DOHH2 (cell line): ENCODE measurements around the gene PLCB4.

Experiments used
- H3F3A ChIP-seq: fragments of 200-600 bp; sonication (generic), shearing (Covaris generic); 2 replicates; pipeline ENCODE4 v1.6.0; 2016; ENCODE audit warnings: antibody characterized with exemption, mild to moderate bottlenecking; ENCODE audit not compliant: control insufficient read depth, insufficient read depth
- H3K27ac ChIP-seq: fragments of 200-600 bp; sonication (generic); 2 replicates; pipeline ENCODE4 v1.5.1; 2014; ENCODE audit warnings: low read depth, mild to moderate bottlenecking, low read length, moderate library complexity
- H3K27me3 ChIP-seq: fragments of 200-600 bp; sonication (generic); 2 replicates; pipeline ENCODE4 v1.6.1; 2014; ENCODE audit warnings: mild to moderate bottlenecking, low read length, mixed read lengths; ENCODE audit not compliant: control insufficient read depth
- H3K36me3 ChIP-seq: fragments of 200-600 bp; sonication (generic); 2 replicates; pipeline ENCODE4 v1.6.1; 2014; ENCODE audit warnings: mild to moderate bottlenecking, low read length, moderate library complexity, mixed read lengths; ENCODE audit not compliant: control insufficient read depth
- H3K4me1 ChIP-seq: fragments of 200-600 bp; sonication (generic); 2 replicates; pipeline ENCODE4 v1.6.1; 2014; ENCODE audit warnings: mild to moderate bottlenecking, low read length, mixed read lengths; ENCODE audit not compliant: control insufficient read depth
- H3K4me2 ChIP-seq: fragments of 200-600 bp; sonication (generic); 2 replicates; pipeline ENCODE4 v1.6.0; 2014; ENCODE audit warnings: mild to moderate bottlenecking, low read length, moderate library complexity
- H3K4me3 ChIP-seq: fragments of 200-600 bp; sonication (generic); 2 replicates; pipeline ENCODE4 v1.5.1; 2014; ENCODE audit warnings: mild to moderate bottlenecking, low read length, mixed read lengths
- H3K79me2 ChIP-seq: fragments of 200-600 bp; sonication (generic); 2 replicates; pipeline ENCODE4 v1.6.1; 2014; ENCODE audit warnings: mild to moderate bottlenecking, low read length, mixed read lengths; ENCODE audit not compliant: control insufficient read depth
- H3K9me2 ChIP-seq: fragments of 200-600 bp; sonication (generic); replicated peaks from 2 replicates; pipeline ENCODE4 v1.6.1; 2014; ENCODE audit warnings: mild to moderate bottlenecking, low read length, mixed read lengths; ENCODE audit not compliant: control insufficient read depth
- H3K9me3 ChIP-seq: fragments of 200-600 bp; sonication (generic); 2 replicates; pipeline ENCODE4 v1.6.1; 2014; ENCODE audit warnings: antibody characterized with exemption, low read length, mixed read lengths; ENCODE audit not compliant: control insufficient read depth, insufficient read depth
- H4K20me1 ChIP-seq: fragments of 200-600 bp; sonication (generic); 2 replicates; pipeline ENCODE4 v1.6.0; 2014; ENCODE audit warnings: low read depth, mild to moderate bottlenecking, antibody characterized with exemption, low read length, moderate library complexity; ENCODE audit not compliant: control insufficient read depth, insufficient read depth
- EZH2phosphoT487 ChIP-seq: fragments of 200-600 bp; sonication (generic); IDR thresholded peaks from 2 replicates; pipeline ENCODE4 v1.6.1; 2017; ENCODE audit warnings: borderline replicate concordance, mild to moderate bottlenecking, antibody characterized with exemption, low read length, moderate library complexity, mixed read lengths
- TF ChIP-seq, protein P1 (sequence below): fragments of 200-600 bp; sonication (generic); IDR thresholded peaks from one replicate; pipeline ENCODE4 v1.5.1; 2014; ENCODE audit warnings: antibody characterized with exemption, mild to moderate bottlenecking, low read depth, low read length; ENCODE audit not compliant: poor library complexity, severe bottlenecking

The PLCB4 gene

GRCh38 chr20:9185511-9185910 is 116.6 kb downstream of the PLCB4 start:
- Histone ChIP-seq H3F3A (no peaks in the 10 kb centered on the region), H3K79me2 (no peaks in the 10 kb centered on the region), H3K27me3 (no peaks in the 10 kb centered on the region), H3K27ac (no peak overlapping the region), H3K4me2 (no peak overlapping the region), H4K20me1 (no peaks in the 10 kb centered on the region), H3K9me3 (no peaks in the 10 kb centered on the region), H3K36me3 (no peaks in the 10 kb centered on the region), H3K4me1 (no peaks in the 10 kb centered on the region), H3K9me2 (no peaks in the 10 kb centered on the region), H3K4me3 (no peak overlapping the region)
- TF ChIP-seq, protein P1, sequence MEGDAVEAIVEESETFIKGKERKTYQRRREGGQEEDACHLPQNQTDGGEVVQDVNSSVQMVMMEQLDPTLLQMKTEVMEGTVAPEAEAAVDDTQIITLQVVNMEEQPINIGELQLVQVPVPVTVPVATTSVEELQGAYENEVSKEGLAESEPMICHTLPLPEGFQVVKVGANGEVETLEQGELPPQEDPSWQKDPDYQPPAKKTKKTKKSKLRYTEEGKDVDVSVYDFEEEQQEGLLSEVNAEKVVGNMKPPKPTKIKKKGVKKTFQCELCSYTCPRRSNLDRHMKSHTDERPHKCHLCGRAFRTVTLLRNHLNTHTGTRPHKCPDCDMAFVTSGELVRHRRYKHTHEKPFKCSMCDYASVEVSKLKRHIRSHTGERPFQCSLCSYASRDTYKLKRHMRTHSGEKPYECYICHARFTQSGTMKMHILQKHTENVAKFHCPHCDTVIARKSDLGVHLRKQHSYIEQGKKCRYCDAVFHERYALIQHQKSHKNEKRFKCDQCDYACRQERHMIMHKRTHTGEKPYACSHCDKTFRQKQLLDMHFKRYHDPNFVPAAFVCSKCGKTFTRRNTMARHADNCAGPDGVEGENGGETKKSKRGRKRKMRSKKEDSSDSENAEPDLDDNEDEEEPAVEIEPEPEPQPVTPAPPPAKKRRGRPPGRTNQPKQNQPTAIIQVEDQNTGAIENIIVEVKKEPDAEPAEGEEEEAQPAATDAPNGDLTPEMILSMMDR, result no peak
- no peak for TF ChIP-seq EZH2phosphoT487

GRCh38 chr20:9186396-9186795 is 117.5 kb downstream of the PLCB4 start:
- no peak overlapping the region for H3K4me2 ChIP-seq
- TF ChIP-seq, protein P1, result no peak
- no peak for TF ChIP-seq EZH2phosphoT487
- no peak overlapping the region for H3K27ac ChIP-seq
- H3K27me3 ChIP-seq, result no peaks in the 10 kb centered on the region
- no peaks in the 10 kb centered on the region for H3K9me3 ChIP-seq
- H3K79me2 ChIP-seq, result no peaks in the 10 kb centered on the region
- H4K20me1 ChIP-seq, result no peaks in the 10 kb centered on the region
- H3K4me1 ChIP-seq, result no peaks in the 10 kb centered on the region
- no peak overlapping the region for H3K4me3 ChIP-seq
- H3F3A ChIP-seq, result no peaks in the 10 kb centered on the region
- H3K9me2 ChIP-seq, result no peaks in the 10 kb centered on the region
- no peaks in the 10 kb centered on the region for H3K36me3 ChIP-seq

DNA sequence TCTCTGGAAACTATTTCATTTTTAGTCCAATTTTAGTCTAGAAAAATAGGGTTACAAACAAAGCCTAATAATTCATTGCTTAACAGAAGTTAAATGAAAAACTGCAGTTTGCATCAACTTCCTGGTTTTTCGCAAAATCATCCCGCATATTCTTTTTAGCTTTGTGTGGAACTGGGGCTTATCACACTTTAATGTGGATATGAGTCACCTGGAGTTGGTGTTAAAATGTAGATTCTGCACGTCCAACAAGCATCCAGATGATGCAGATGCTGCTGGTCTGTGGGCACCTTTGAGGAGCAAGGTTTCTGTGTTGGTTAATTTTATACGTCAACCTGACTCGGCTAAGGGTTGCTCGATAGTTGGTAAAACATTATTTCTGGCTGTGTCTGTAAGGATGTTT is 126.1 kb downstream of the PLCB4 start:
- H4K20me1 ChIP-seq, result no peaks in the 10 kb centered on the region
- H3K4me2 ChIP-seq, result no peak overlapping the region
- no peaks in the 10 kb centered on the region for H3K79me2 ChIP-seq
- H3K4me3 ChIP-seq, result no peak overlapping the region
- TF ChIP-seq EZH2phosphoT487, result no peak
- TF ChIP-seq, protein P1, result no peak
- no peaks in the 10 kb centered on the region for H3K4me1 ChIP-seq
- no peaks in the 10 kb centered on the region for H3F3A ChIP-seq
- H3K9me3 ChIP-seq, result no peaks in the 10 kb centered on the region
- H3K36me3 ChIP-seq, result no peaks in the 10 kb centered on the region
- H3K27me3 ChIP-seq, result no peaks in the 10 kb centered on the region
- no peak overlapping the region for H3K27ac ChIP-seq
- H3K9me2 ChIP-seq, result no peaks in the 10 kb centered on the region

DNA sequence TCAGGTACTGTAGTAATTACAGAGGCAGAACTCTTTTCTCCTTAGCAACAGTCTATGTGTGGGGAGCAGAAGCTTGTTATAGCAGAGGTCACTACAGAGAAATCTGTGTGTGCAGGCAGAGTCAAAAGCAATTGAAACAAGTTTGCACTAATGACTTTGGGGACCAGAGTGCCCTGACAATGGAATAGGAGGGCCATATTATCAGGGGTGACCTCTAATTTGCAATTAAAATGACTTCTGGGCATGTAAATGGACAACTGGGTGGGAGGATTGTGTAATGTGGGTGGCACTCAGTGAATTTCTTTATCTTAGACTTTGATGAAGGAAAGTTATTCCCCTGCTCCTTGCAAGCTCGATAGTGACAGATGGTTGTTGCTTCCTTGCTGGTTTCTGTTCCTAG is 127.2 kb downstream of the PLCB4 start:
- H4K20me1 ChIP-seq, result no peaks in the 10 kb centered on the region
- no peaks in the 10 kb centered on the region for H3K27me3 ChIP-seq
- no peaks in the 10 kb centered on the region for H3K9me3 ChIP-seq
- no peaks in the 10 kb centered on the region for H3K79me2 ChIP-seq
- H3K4me1 ChIP-seq, result no peaks in the 10 kb centered on the region
- no peaks in the 10 kb centered on the region for H3F3A ChIP-seq
- no peak overlapping the region for H3K4me2 ChIP-seq
- H3K4me3 ChIP-seq, result no peak overlapping the region
- no peak overlapping the region for H3K27ac ChIP-seq
- no peaks in the 10 kb centered on the region for H3K36me3 ChIP-seq
- no peaks in the 10 kb centered on the region for H3K9me2 ChIP-seq
- TF ChIP-seq EZH2phosphoT487, result no peak
- TF ChIP-seq, protein P1, result no peak
